Effector memory CD8-positive, alpha-beta T cell (primary cell): ENCODE data around the gene PNPLA6.

Experiments
- ATAC-seq: fragments of 150-1000 bp; cut with Tn5 transposase; replicated peaks from 2 replicates; pipeline ENCODE4 v1.10.0; 2021; ENCODE audit warnings: mild to moderate bottlenecking, moderate library complexity
- DNase-seq, 3 experiments: peaks; one replicate each; pipeline ENCODE4 v3.0.0; 2021
- H3K27ac Mint-ChIP-seq, 2 donors: one replicate each; pipeline ENCODE4 v1.8.0; 2022; ENCODE audit warnings: mild to moderate bottlenecking in 2 of 2, mixed read lengths in 2 of 2, moderate library complexity in 2 of 2
- H3K27me3 Mint-ChIP-seq, 2 donors: one replicate each; pipeline ENCODE4 v1.8.0; 2022; ENCODE audit warnings: mixed read lengths in 2 of 2
- H3K36me3 Mint-ChIP-seq: one replicate; pipeline ENCODE4 v1.8.0; 2022; ENCODE audit warnings: mild to moderate bottlenecking, moderate library complexity, mixed read lengths; ENCODE audit not compliant: insufficient read depth
- H3K4me1 Mint-ChIP-seq, 2 donors: one replicate each; pipeline ENCODE4 v1.8.0; 2022; ENCODE audit warnings: low read depth in 2 of 2, mixed read lengths in 2 of 2
- H3K4me3 Mint-ChIP-seq, 2 donors: one replicate each; pipeline ENCODE4 v1.8.0; 2022; ENCODE audit warnings: mild to moderate bottlenecking in 2 of 2, mixed read lengths in 2 of 2, moderate library complexity in 2 of 2
- H3K9me3 Mint-ChIP-seq, 2 donors: one replicate each; pipeline ENCODE4 v1.8.0; 2022; ENCODE audit warnings: mixed read lengths in 2 of 2

PNPLA6 gene

DNA sequence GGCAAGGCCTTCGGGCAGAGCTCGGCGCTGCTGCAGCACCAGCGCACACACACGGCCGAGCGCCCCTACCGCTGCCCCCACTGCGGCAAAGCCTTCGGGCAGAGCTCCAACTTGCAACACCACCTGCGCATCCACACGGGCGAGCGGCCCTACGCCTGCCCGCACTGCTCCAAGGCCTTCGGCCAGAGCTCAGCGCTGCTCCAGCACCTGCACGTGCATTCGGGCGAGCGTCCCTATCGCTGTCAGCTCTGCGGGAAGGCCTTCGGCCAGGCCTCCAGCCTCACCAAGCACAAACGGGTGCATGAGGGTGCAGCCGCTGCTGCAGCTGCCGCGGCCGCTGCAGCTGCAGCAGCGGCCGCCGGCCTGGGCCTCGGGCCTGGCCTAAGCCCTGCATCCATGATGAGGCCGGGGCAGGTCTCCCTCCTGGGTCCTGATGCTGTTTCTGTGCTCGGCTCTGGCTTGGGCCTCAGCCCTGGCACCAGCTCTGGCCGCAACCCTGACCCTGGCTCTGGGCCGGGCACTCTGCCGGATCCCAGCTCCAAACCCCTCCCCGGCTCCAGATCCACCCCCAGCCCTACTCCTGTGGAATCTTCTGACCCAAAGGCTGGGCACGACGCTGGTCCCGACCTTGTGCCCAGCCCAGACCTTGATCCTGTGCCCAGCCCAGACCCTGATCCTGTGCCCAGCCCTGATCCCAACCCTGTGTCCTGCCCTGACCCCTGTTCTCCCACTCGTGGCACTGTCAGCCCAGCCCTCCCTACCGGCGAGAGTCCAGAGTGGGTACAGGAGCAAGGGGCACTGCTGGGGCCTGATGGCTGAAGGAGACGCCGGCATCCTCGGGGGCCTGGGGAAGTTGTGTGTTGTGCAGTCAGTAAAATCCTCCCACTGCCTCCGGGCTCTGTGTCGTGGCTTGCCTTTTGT, 15.1 kb upstream of the PNPLA6 start:
- DNase-seq (no peak), ATAC-seq (no peak)
- Mint-ChIP-seq H3K4me3 (no peak overlapping the region), H3K36me3 (peaks cover 12% of the 10 kb centered on the region), H3K27ac (no peak overlapping the region), H3K9me3 (no peaks in the 10 kb centered on the region), H3K4me1 (peaks cover 18 to 31% of the 10 kb centered on the region in 2 donors), H3K27me3 (peaks cover 3 to 24% of the 10 kb centered on the region in 2 donors)

DNA sequence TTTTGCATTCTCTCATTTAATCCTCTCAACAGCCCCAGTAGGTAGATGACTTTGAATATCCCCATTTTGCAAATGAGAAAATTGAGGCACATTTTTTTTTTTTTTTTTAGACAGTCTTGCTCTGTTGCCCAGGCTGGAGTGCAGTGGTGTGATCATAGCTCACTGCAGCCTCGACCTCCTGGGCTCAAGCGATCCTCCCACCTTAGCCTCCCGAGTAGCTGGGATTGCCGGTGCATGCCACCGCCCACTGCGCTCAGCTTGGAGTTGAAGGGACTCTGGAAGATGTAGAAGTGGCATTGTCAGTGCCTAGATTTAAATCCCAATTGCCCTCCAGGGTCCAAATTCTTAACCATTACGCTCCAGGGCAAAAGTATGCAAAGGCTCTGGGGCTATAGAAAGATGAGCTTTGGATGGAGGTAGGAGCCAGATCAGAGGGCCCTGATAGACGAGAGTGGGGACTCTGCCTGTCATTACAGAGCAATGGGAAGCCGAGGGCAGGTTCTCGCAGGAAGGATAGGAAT, 13.9 kb upstream of the PNPLA6 start:
- no peak for ATAC-seq
- H3K27me3 Mint-ChIP-seq, result peaks cover 0 to 19% of the 10 kb centered on the region in 2 donors
- H3K27ac Mint-ChIP-seq, result peak overlapping the region; percentile 23 to 91
- DNase-seq, result no peak
- H3K4me1 Mint-ChIP-seq, result peaks cover 13 to 26% of the 10 kb centered on the region in 2 donors
- peaks cover 12% of the 10 kb centered on the region for H3K36me3 Mint-ChIP-seq
- no peaks in the 10 kb centered on the region for H3K9me3 Mint-ChIP-seq
- H3K4me3 Mint-ChIP-seq, result peak overlapping the region; percentile 85 to 90

DNA sequence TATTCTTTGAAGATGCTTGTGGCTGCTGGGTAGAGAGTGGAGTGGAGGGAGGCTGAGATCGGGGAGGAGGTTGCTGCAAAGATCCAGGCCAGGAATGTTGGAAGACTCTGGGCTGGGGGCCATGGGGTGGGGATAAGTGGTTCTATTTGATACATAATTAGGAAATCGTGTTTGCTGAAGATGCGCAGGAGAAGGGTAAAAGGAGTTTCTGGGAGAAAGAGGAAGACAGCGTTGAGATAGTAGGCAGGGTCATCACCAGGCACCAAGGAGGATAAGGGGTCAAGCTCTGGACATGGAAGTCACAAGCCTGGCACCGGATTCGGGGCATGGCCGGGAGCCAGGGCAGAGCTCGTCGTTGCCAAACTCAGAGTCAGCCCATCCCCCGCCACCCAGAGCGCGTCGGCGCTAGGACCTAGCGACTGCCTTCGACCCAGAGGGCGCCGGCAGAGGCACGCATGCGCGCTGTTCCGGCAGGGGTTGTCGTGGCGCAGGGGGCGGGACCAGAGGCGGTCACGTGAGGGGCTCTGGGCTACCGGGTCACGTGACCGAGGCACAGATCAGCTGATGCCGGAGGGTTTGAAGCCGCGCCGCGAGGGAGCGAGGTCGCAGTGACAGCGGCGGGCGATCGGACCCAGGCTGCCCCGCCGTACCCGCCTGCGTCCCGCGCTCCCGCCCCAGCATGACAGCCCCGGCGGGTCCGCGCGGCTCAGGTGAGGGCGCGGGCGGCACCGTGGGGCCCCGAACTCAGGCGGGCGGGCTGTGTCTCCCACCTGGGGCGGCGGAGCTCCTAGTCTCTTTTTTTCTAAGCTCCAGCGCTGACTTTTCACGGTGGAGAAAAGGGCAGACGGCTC, 13.2 kb upstream of the PNPLA6 start, which contains the start of gene MCOLN1:
MCOLN1 (plus strand) TSS at position 553 of the 851 bp plus-strand sequence; CDS start at position 680, 127 bp downstream.
- H3K4me3 Mint-ChIP-seq, result peak within 1 kb of the TSS; percentile 85 to 90
- H3K9me3 Mint-ChIP-seq, result no peaks in the 10 kb centered on the region
- DNase-seq (peak; percentile 98 to 99 (median 99)), ATAC-seq (peak; percentile 92)
- peak within 1 kb of the TSS; percentile 23 to 91 for H3K27ac Mint-ChIP-seq
- peaks cover 0 to 12% of the 10 kb centered on the region in 2 donors for H3K27me3 Mint-ChIP-seq
- H3K4me1 Mint-ChIP-seq, result peaks cover 7 to 20% of the 10 kb centered on the region in 2 donors
- peaks cover 12% of the 10 kb centered on the region for H3K36me3 Mint-ChIP-seq

DNA sequence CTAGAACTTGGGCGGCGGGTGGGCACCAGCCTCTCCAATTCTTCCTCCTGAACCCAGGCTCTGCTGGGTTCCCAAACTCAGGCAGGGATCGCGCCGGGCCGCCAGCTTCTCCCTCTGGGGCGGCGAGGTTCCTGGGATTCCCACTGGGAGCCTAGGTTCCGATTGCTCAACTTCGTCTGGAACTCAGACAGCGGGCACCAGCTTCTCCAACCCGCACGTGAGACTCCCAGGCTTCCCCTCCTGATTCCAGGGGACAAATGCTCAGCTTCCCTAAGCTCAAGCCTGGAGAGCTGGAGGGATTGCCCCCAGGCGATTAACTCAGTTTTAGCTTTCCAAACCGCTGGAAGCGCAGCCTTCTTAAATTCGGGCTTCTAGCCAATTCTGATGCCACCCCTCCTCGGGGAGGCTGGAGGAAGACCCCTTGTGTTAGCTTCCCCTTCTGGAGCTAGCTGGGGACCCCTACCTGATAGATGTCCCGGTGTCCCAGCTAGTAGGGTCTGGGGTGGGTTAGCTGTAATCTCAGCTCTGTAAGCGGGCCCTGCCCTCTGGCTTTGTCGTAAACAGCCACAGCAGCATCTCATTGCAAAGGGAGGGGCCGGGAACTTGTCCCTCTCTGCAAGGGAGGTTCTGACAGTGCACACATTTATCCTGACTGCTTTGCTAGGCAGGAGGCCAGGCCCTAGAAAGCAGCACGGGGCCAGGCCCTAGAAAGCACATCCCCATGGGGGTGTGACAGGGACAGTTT, 12.4 kb upstream of the PNPLA6 start:
- DNase-seq (no peak), ATAC-seq (no peak)
- Mint-ChIP-seq H3K9me3 (no peaks in the 10 kb centered on the region), H3K4me1 (peaks cover 7 to 16% of the 10 kb centered on the region in 2 donors), H3K27me3 (peaks cover 0 to 4% of the 10 kb centered on the region in 2 donors), H3K36me3 (peaks cover 12% of the 10 kb centered on the region), H3K27ac (peak overlapping the region; percentile 23 to 91), H3K4me3 (peak overlapping the region; percentile 85 to 90)

DNA sequence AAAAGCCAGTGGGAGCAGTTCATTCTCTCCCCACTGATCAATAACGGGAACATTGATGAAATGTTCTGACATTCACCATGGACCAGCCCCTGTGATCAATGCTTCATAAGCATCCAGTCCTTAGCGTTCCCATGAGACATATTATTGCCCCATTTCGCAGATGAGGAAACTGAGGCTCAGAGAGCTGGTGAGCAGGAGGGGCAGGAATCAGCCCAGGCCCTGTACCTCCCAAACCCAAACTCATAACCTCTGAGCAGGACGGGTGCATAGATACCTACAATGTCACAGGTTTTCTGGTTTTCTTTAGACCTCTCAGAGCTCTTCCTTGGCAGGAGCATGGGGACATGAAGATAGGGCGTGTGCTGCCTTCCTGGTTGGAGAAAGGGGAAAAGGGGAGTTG, 11.0 kb upstream of the PNPLA6 start:
- no peaks in the 10 kb centered on the region for H3K27me3 Mint-ChIP-seq
- H3K27ac Mint-ChIP-seq, result no peak overlapping the region
- H3K4me3 Mint-ChIP-seq, result no peak overlapping the region
- ATAC-seq, result no peak
- DNase-seq, result no peak
- H3K4me1 Mint-ChIP-seq, result peaks cover 7 to 17% of the 10 kb centered on the region in 2 donors
- H3K36me3 Mint-ChIP-seq, result peaks cover 12% of the 10 kb centered on the region
- no peaks in the 10 kb centered on the region for H3K9me3 Mint-ChIP-seq

DNA sequence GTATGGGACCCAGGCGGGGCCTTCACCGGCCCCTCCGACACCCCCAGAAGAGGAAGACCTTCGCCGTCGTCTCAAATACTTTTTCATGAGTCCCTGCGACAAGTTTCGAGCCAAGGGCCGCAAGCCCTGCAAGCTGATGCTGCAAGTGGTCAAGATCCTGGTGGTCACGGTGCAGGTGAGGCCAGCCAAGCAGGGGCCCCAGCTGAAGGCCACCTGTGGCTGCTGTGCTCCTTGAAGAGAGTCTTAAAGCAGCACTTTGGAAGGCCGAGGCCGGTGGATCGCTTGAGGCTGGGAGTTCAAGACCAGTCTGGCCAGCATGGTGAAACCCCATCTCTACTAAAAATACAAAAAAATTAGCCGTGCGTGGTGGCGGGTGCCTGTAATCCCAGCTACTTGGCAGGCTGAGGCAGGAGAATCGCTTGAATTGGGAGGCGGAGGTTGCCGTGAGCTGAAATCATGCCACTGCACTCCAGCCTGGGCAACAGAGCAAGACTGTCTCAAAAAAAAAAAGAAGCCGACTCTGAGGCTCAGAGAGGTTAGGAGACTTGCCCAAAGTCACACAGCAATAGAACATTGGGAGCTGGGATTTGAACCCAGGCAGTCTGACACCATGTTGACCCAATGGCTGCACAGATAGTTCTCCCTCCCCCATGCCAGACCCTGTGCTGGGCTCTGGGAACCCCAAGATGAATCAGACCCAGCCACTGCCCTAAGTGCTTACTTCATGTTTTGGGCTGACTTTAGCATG, 10.4 kb upstream of the PNPLA6 start:
- Mint-ChIP-seq H3K4me3 (no peak overlapping the region), H3K4me1 (peaks cover 7 to 17% of the 10 kb centered on the region in 2 donors), H3K9me3 (no peaks in the 10 kb centered on the region), H3K27ac (no peak overlapping the region), H3K36me3 (peaks cover 12% of the 10 kb centered on the region), H3K27me3 (no peaks in the 10 kb centered on the region)
- DNase-seq (no peak), ATAC-seq (no peak)

DNA sequence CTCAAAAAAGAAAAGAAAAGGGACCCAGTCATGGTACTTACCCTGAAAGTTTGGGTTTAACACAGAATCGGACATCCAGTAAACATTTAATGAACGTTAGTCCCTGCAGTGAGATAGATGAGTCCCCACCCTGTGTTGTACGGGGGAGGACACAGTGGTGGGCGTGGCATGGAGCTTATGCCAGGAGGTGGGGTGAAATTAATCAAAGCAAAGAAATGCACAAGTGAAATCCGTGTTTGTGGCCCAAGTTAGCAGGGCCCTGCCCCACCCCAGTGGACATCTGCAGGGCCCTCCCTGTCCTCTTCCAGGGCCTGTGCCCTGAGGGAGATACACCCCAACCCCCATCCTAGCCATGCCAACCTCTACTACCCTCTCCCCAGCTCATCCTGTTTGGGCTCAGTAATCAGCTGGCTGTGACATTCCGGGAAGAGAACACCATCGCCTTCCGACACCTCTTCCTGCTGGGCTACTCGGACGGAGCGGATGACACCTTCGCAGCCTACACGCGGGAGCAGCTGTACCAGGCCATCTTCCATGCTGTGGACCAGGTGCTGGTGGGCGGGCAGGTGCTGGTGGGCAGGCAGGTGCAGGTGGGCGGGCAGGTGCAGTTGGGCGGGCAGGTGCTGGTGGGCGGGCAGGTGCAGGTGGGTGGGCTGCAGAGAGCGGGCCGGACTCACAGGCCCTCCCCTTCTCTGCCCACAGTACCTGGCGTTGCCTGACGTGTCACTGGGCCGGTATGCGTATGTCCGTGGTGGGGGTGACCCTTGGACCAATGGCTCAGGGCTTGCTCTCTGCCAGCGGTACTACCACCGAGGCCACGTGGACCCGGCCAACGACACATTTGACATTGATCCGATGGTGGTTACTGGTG, 9.2 kb upstream of the PNPLA6 start:
- Mint-ChIP-seq H3K4me1 (peaks cover 7 to 17% of the 10 kb centered on the region in 2 donors), H3K36me3 (peaks cover 12% of the 10 kb centered on the region), H3K27me3 (no peaks in the 10 kb centered on the region), H3K27ac (no peak overlapping the region), H3K4me3 (no peak overlapping the region), H3K9me3 (no peaks in the 10 kb centered on the region)
- ATAC-seq (no peak), DNase-seq (no peak)

DNA sequence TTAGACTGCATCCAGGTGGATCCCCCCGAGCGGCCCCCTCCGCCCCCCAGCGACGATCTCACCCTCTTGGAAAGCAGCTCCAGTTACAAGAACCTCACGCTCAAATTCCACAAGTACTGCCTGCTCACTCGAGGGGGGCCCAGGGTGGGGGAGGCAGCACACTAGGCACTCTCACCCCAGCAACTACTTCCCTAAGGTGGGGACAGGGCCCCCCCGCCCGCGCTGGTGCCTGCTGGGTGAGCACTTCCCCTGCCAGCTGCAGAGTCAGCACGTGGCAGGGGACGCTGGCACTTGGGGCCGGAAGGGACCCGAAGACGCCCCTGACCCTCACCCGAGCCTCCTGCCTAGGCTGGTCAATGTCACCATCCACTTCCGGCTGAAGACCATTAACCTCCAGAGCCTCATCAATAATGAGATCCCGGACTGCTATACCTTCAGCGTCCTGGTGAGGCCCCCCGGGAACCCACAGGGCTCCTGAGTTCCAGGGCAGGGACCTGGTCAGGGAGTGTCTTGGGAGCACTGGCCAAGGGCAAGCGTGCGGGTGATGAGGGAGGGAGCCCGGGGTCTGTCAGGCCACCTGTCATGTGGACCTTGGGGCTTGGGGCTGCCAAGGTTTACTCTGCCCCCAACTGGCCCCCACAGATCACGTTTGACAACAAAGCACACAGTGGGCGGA, 7.9 kb upstream of the PNPLA6 start:
- H3K27me3 Mint-ChIP-seq, result no peaks in the 10 kb centered on the region
- peaks cover 4% of the 10 kb centered on the region for H3K36me3 Mint-ChIP-seq
- H3K4me1 Mint-ChIP-seq, result peaks cover 0 to 8% of the 10 kb centered on the region in 2 donors
- no peak for DNase-seq
- no peak for ATAC-seq
- H3K4me3 Mint-ChIP-seq, result no peak overlapping the region
- H3K9me3 Mint-ChIP-seq, result no peaks in the 10 kb centered on the region
- no peak overlapping the region for H3K27ac Mint-ChIP-seq

DNA sequence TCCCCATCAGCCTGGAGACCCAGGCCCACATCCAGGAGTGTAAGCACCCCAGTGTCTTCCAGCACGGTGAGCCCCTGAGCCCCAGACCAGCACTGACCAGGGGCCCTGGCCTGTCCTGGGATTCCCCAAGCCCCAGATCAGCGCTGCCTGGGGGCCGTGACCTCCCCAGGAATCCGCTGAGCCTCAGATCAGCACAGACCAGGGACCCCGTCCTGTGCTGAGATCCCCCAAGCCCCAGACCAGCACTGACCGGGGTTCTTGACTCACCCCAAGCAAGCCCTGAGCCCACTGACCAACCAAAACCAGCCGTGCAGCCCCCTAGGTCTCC, 7.4 kb upstream of the PNPLA6 start:
- Mint-ChIP-seq H3K9me3 (no peaks in the 10 kb centered on the region), H3K27ac (no peak overlapping the region), H3K27me3 (no peaks in the 10 kb centered on the region), H3K4me3 (no peak overlapping the region), H3K36me3 (no peaks in the 10 kb centered on the region), H3K4me1 (peaks cover 0 to 7% of the 10 kb centered on the region in 2 donors)
- no peak for ATAC-seq
- no peak for DNase-seq

DNA sequence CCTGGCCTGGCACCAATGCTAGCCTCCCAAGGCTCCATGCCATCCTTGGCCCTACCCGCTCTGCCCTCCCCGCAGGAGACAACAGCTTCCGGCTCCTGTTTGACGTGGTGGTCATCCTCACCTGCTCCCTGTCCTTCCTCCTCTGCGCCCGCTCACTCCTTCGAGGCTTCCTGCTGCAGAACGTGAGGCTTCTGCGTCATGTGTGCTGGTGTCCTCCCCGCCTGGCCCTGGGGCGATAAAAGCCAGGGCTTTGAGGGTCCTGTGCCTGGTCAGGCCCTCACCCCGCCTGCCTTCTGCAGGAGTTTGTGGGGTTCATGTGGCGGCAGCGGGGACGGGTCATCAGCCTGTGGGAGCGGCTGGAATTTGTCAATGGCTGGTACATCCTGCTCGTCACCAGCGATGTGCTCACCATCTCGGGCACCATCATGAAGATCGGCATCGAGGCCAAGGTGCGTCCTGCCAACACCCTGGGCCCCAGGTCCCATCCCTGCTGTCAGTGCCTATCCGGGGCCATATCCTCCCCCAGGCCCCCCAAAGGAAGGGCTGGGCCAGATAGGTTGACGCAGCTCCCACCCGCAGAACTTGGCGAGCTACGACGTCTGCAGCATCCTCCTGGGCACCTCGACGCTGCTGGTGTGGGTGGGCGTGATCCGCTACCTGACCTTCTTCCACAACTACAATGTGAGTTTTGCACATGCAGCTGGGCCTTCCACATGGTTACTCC, 6.8 kb upstream of the PNPLA6 start:
- H3K4me1 Mint-ChIP-seq, result peaks cover 0 to 4% of the 10 kb centered on the region in 2 donors
- H3K27ac Mint-ChIP-seq, result no peak overlapping the region
- ATAC-seq (no peak), DNase-seq (no peak)
- no peak overlapping the region for H3K4me3 Mint-ChIP-seq
- no peaks in the 10 kb centered on the region for H3K9me3 Mint-ChIP-seq
- no peaks in the 10 kb centered on the region for H3K36me3 Mint-ChIP-seq
- H3K27me3 Mint-ChIP-seq, result no peaks in the 10 kb centered on the region

DNA sequence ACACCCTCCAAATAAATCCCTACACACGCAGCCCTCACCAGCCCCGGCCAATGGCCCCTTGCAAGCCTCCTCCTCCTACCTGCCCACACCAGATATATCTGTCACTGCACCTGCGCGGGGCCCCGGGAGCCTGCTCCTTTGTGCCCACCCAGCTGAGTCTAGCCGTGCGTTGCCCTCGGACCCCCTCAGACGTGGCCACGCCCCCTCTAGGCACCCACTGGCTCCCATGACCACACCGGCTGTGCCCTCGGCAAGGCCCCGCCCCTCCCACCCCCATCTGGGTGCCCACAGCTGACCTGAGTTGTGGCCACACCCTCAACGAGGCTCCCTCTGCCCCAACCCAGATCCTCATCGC, 6.3 kb upstream of the PNPLA6 start:
- H3K4me3 Mint-ChIP-seq, result no peak overlapping the region
- ATAC-seq (no peak), DNase-seq (no peak)
- no peaks in the 10 kb centered on the region for H3K9me3 Mint-ChIP-seq
- peaks cover 1 to 6% of the 10 kb centered on the region in 2 donors for H3K4me1 Mint-ChIP-seq
- H3K27me3 Mint-ChIP-seq, result no peaks in the 10 kb centered on the region
- no peak overlapping the region for H3K27ac Mint-ChIP-seq
- H3K36me3 Mint-ChIP-seq, result no peaks in the 10 kb centered on the region
